ENCODE results near the gene CR2. TPM values are rescaled to one million over a fixed set of nuclear protein-coding genes. Genes with fewer than 3 reads are reported as not detected.
"Not testable (repeated sequence)": the region's sequence is repeated elsewhere in the genome, so short reads cannot be mapped to it uniquely, and the experiment has no call there.

Gene CR2
- total RNA-seq, 1 donor from 2014 or later, result not detected

DNA sequence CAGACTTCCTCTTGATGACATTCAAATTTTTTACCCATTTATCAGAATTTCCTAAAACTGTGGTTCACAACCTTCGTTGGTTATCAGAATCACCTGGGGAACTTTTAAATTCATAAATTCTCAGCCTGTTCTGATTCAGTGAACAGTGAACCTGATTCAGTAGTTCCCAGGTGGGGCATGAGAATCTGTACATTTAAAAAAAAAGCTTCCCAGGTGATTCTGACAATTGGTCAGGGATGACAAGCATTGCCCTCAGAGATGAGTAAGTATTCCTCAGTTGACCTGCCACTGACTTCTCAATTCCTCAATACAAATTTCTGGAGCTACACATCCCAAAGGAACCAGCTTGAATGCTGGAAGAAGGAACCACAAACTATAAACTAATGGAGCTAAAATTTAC lies 23.5 kb upstream of the CR2 start:
- no peak for TF ChIP-seq CTCF (IDR thresholded peaks at IDR 0.05; ENCODE audit: insufficient read depth, low read length, severe bottlenecking)
- DNase-seq (ENCODE audit: low read depth) (no peak), FAIRE-seq (no peak)
- peaks cover 2% of the 10 kb centered on the region for H3K27me3 ChIP-seq (ENCODE audit: control insufficient read depth, insufficient read depth, low read length)
- no peak overlapping the region for H3K4me3 ChIP-seq (ENCODE audit: low read depth, low read length)
- H3K36me3 ChIP-seq (ENCODE audit: control insufficient read depth, insufficient read depth, low read length), result no peaks in the 10 kb centered on the region

- no peak for FAIRE-seq
- peaks cover 2% of the 10 kb centered on the region for H3K27me3 ChIP-seq (ENCODE audit: control insufficient read depth, insufficient read depth, low read length)
Measured at GRCh38 chr1:207431508-207431907, 22.6 kb upstream of the CR2 start.

GRCh38 chr1:207433435-207433834 lies 20.7 kb upstream of the CR2 start:
- no peaks in the 10 kb centered on the region for H3K36me3 ChIP-seq (ENCODE audit: control insufficient read depth, insufficient read depth, low read length)
- no peaks in the 10 kb centered on the region for H3K27me3 ChIP-seq (ENCODE audit: control insufficient read depth, insufficient read depth, low read length)
- no peak overlapping the region for H3K4me3 ChIP-seq (ENCODE audit: low read depth, low read length)
- TF ChIP-seq CTCF (IDR thresholded peaks at IDR 0.05; ENCODE audit: insufficient read depth, low read length, severe bottlenecking), result no peak
- FAIRE-seq, result no peak
- DNase-seq (ENCODE audit: low read depth), result no peak

More at GRCh38 chr1:207431508-207431907, 22.6 kb upstream of the CR2 start:
- no peak for TF ChIP-seq CTCF (IDR thresholded peaks at IDR 0.05; ENCODE audit: insufficient read depth, low read length, severe bottlenecking)
- H3K4me3 ChIP-seq (ENCODE audit: low read depth, low read length), result no peak overlapping the region
- no peak for DNase-seq (ENCODE audit: low read depth)
- H3K36me3 ChIP-seq (ENCODE audit: control insufficient read depth, insufficient read depth, low read length), result no peaks in the 10 kb centered on the region

DNA sequence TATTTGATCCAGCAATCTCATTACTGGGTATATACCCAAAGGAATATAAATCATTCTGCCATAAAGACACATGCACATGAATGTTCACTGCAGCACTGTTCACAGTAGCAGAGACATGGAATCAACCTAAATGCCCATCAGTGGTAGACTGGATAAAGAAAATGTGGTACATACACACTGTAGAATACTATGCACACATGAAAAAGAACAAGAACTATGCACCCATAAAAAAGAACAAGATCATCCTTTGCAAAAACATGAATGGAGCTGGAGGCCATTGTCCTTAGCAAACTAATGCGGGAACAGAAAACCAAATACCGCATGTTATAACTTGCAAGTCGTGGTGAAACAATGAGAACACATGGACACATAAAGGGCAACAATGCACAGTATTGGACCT lies 17.4 kb upstream of the CR2 start:
- not testable (repeated sequence) for DNase-seq (ENCODE audit: low read depth); H3K4me3 ChIP-seq (ENCODE audit: low read depth, low read length); H3K27me3 ChIP-seq (ENCODE audit: control insufficient read depth, insufficient read depth, low read length); FAIRE-seq; H3K36me3 ChIP-seq (ENCODE audit: control insufficient read depth, insufficient read depth, low read length)

GRCh38 chr1:207440626-207441025 lies 13.5 kb upstream of the CR2 start:
- H3K36me3 ChIP-seq (ENCODE audit: control insufficient read depth, insufficient read depth, low read length), result no peaks in the 10 kb centered on the region
- peaks cover 10% of the 10 kb centered on the region for H3K27me3 ChIP-seq (ENCODE audit: control insufficient read depth, insufficient read depth, low read length)
- DNase-seq (ENCODE audit: low read depth), result no peak
- no peak for TF ChIP-seq CTCF (IDR thresholded peaks at IDR 0.05; ENCODE audit: insufficient read depth, low read length, severe bottlenecking)
- H3K4me3 ChIP-seq (ENCODE audit: low read depth, low read length), result no peak overlapping the region
- FAIRE-seq, result no peak

GRCh38 chr1:207444514-207445217 lies 9.5 kb upstream of the CR2 start:
- DNase-seq (ENCODE audit: low read depth) (no peak), FAIRE-seq (no peak)
- no peak for TF ChIP-seq CTCF (IDR thresholded peaks at IDR 0.05; ENCODE audit: insufficient read depth, low read length, severe bottlenecking)
- Histone ChIP-seq H3K4me3 (ENCODE audit: low read depth, low read length) (no peak overlapping the region), H3K27me3 (ENCODE audit: control insufficient read depth, insufficient read depth, low read length) (peaks cover 13% of the 10 kb centered on the region), H3K36me3 (ENCODE audit: control insufficient read depth, insufficient read depth, low read length) (no peaks in the 10 kb centered on the region)
